Epidermal melanocyte (primary cell): ENCODE data around the gene FKBP10.
"Not testable (repeated sequence)": the region's sequence is repeated elsewhere in the genome, so short reads cannot be mapped to it uniquely, and the experiment has no call there.

ENCODE experiments used
- DNase-seq: peaks from one replicate; pipeline ENCODE4 v3.0.0; 2011; ENCODE audit warnings: low spot score; ENCODE audit not compliant: insufficient read length

The FKBP10 gene

GRCh38 chr17:41812381-41813151 is at the start of gene FKBP10:
FKBP10 (plus strand) TSS chr17:41813004; CDS start chr17:41813035, 31 bp downstream.
- peak; percentile 94 for DNase-seq

- DNase-seq: no peak
Measured at GRCh38 chr17:41763327-41763726, 49.5 kb upstream of the FKBP10 start.

- DNase-seq: no peak
Measured at GRCh38 chr17:41766135-41766534, 46.7 kb upstream of the FKBP10 start.

- DNase-seq: no peak
Measured at GRCh38 chr17:41767324-41768042, 45.3 kb upstream of the FKBP10 start.

- DNase-seq: no peak
Measured at GRCh38 chr17:41768682-41769288, 44.0 kb upstream of the FKBP10 start.

GRCh38 chr17:41769346-41769862 is 43.4 kb upstream of the FKBP10 start:
- DNase-seq: no peak

- DNase-seq: no peak
Measured at GRCh38 chr17:41769985-41770384, 42.8 kb upstream of the FKBP10 start.

GRCh38 chr17:41771389-41772206 is 41.2 kb upstream of the FKBP10 start:
- no peak for DNase-seq

- DNase-seq: no peak
Measured at GRCh38 chr17:41772218-41772585, 40.6 kb upstream of the FKBP10 start.

- no peak for DNase-seq
Measured at GRCh38 chr17:41772586-41773189, 40.1 kb upstream of the FKBP10 start.

- DNase-seq: peak; percentile 49
Measured at GRCh38 chr17:41773190-41773588, 39.6 kb upstream of the FKBP10 start.

GRCh38 chr17:41773731-41774193 is 39.0 kb upstream of the FKBP10 start:
- no peak for DNase-seq

GRCh38 chr17:41775394-41776226 is 37.2 kb upstream of the FKBP10 start:
- no peak for DNase-seq

GRCh38 chr17:41776262-41776900 is 36.4 kb upstream of the FKBP10 start:
- DNase-seq: not testable (repeated sequence)

- DNase-seq: no peak
Measured at GRCh38 chr17:41777157-41777573, 35.6 kb upstream of the FKBP10 start.

GRCh38 chr17:41777574-41778188 is 35.1 kb upstream of the FKBP10 start:
- peak; percentile 61 for DNase-seq

GRCh38 chr17:41779954-41780353 is 32.9 kb upstream of the FKBP10 start:
- DNase-seq: no peak

GRCh38 chr17:41781404-41782110 is 31.2 kb upstream of the FKBP10 start:
- DNase-seq: no peak
